Spinal cord (tissue), 10 donors: ENCODE data around the gene SUFU. TPM values are rescaled to one million over a fixed set of nuclear protein-coding genes. Genes with fewer than 3 reads are reported as not detected.
"Not testable (repeated sequence)": the region's sequence is repeated elsewhere in the genome, so short reads cannot be mapped to it uniquely, and the experiment has no call there.

Source experiments
- DNase-seq, 6 donors: peaks; one replicate each; pipeline versions ENCODE4 v3.0.0 to v3.0.0-alpha.2; 2013 to 2015; ENCODE audit warnings: low spot score in 6 of 6, low read depth in 4 of 6
- H3K27ac ChIP-seq: one replicate; pipeline ENCODE4 v1.5.1; 2013; ENCODE audit warnings: low read depth, low read length, control low read depth
- H3K27me3 ChIP-seq: one replicate; pipeline ENCODE4 v1.6.1; 2013; ENCODE audit warnings: low read length; ENCODE audit not compliant: control insufficient read depth, insufficient read depth
- H3K36me3 ChIP-seq: one replicate; pipeline ENCODE4 v1.6.1; 2013; ENCODE audit warnings: low read length; ENCODE audit not compliant: control insufficient read depth, insufficient read depth
- H3K4me1 ChIP-seq: one replicate; pipeline ENCODE4 v1.6.1; 2013; ENCODE audit warnings: low read length; ENCODE audit not compliant: control insufficient read depth, insufficient read depth
- H3K4me3 ChIP-seq: one replicate; pipeline ENCODE4 v1.5.1; 2013; ENCODE audit warnings: low read depth, low read length, control low read depth
- H3K9me3 ChIP-seq: one replicate; pipeline ENCODE4 v1.6.1; 2013; ENCODE audit warnings: low read length; ENCODE audit not compliant: control insufficient read depth, insufficient read depth
- WGBS: methylation state at CpG from one replicate; pipeline ENCODE4 v1.1.5; 2013; ENCODE audit warnings: missing lambda C conversion rate; ENCODE audit not compliant: insufficient coverage; 5-methylcytosine and 5-hydroxymethylcytosine counted together
- polyA plus RNA-seq, 2 donors: library from polyadenylated mRNA; unstranded; fragments of 120-200 nt; gene quantifications; one replicate each; pipeline ENCODE4 v1.2.1, GENCODE V29; 2013; ENCODE audit not compliant: insufficient read length in 2 of 2
- total RNA-seq, 2 donors: library from RNA; depleted of rRNA in 1 of 2; stranded (reverse); fragments of 120-200 nt in 1 of 2; fragments of >200 nt in 1 of 2; gene quantifications; one replicate each; pipeline versions ENCODE4 v1.2.3 to v1.2.4, GENCODE V29; 2013 to 2014
- donor health status: healthy.

SUFU gene
- total and polyA plus RNA-seq, 4 donors, result 6.8 to 27.0 (median 17.9) TPM

GRCh38 chr10:102527546-102527945 is 23.8 kb downstream of the SUFU start:
- Histone ChIP-seq H3K4me1 (peaks cover 3% of the 10 kb centered on the region), H3K9me3 (no peaks in the 10 kb centered on the region), H3K36me3 (peaks cover 18% of the 10 kb centered on the region), H3K4me3 (no peak overlapping the region), H3K27ac (no peak overlapping the region), H3K27me3 (no peaks in the 10 kb centered on the region)
- WGBS, result 100% methylated on average over 1 of the region's 2 CpGs
- DNase-seq, result no peak

DNA sequence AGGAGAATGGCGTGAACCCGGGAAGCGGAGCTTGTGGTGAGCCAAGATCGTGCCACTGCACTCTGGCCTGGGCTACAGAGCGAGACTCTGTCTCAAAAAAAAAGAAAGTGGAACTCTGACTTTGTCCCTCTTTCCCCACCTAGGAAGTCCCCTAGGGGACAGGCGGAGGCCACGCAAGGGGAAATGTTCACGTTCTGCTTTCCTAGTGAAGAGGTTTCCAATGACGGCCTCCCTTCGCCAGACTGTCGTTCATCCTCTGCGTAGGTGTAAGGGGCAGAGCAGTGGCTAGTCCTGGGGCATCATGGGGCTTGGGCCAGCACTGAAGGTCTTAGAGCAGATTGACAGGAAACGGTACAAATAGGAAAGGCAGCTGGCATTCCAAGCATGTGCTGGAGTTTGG is 30.6 kb downstream of the SUFU start:
- Histone ChIP-seq H3K9me3 (no peaks in the 10 kb centered on the region), H3K27me3 (no peaks in the 10 kb centered on the region), H3K36me3 (peaks cover 4% of the 10 kb centered on the region), H3K27ac (no peak overlapping the region), H3K4me3 (no peak overlapping the region), H3K4me1 (no peaks in the 10 kb centered on the region)
- WGBS, result 92% methylated on average over 11 of the region's 13 CpGs
- DNase-seq, result no peak

- not testable (repeated sequence) for H3K27me3 ChIP-seq, H3K4me1 ChIP-seq, H3K36me3 ChIP-seq, H3K9me3 ChIP-seq, H3K4me3 ChIP-seq, DNase-seq, H3K27ac ChIP-seq
- WGBS, result 92% methylated on average over 4 of the region's 9 CpGs
Observed at GRCh38 chr10:102534966-102535365, 31.2 kb downstream of the SUFU start.

DNA sequence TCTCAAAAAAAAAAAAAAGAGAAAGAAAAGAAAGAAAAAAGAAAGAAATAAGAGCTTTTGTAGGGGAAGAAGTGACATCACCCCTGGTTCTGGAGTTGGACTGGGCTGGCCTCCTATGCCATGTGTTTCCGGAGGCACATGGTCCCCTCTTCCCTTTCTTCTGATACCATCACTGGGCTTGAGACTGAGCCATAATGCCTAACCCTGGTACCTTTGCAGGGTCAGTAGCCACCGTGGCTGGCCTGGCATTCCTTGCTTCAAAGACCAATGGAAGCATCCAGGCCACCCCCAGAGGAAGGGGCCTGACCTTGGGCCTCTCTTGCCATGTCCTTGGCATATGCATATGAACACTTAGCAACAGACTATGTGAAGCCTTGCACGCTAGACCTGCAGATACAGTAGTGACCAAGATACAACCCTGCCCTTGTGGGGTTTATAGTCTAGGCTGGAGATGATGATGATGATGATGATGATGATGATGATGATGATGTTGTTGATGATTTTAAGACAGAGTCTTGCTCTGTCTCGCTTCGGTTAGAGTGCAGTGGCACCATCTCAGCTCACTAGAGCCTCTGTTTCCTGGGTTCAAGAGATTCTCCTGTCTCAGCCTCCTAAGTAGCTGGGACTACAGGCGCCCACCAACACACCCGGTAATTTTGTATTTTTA is 31.8 kb downstream of the SUFU start:
- no peaks in the 10 kb centered on the region for H3K9me3 ChIP-seq

GRCh38 chr10:102537367-102537766 is 33.6 kb downstream of the SUFU start:
- no peaks in the 10 kb centered on the region for H3K27me3 ChIP-seq
- DNase-seq, result no peak
- no peak overlapping the region for H3K4me3 ChIP-seq
- no peaks in the 10 kb centered on the region for H3K4me1 ChIP-seq
- H3K9me3 ChIP-seq, result no peaks in the 10 kb centered on the region
- H3K27ac ChIP-seq, result no peak overlapping the region
- H3K36me3 ChIP-seq, result peaks cover 4% of the 10 kb centered on the region

More for the DNA sequence above, 31.8 kb downstream of the SUFU start:
- Histone ChIP-seq H3K36me3 (peaks cover 4% of the 10 kb centered on the region), H3K27ac (no peak overlapping the region), H3K4me1 (no peaks in the 10 kb centered on the region), H3K4me3 (no peak overlapping the region), H3K27me3 (no peaks in the 10 kb centered on the region)
- 98% methylated on average over 7 of the region's 7 CpGs for WGBS
- DNase-seq, result no peak

- Histone ChIP-seq H3K4me3 (no peak overlapping the region), H3K27me3 (no peaks in the 10 kb centered on the region), H3K9me3 (no peaks in the 10 kb centered on the region), H3K36me3 (peaks cover 4% of the 10 kb centered on the region), H3K4me1 (no peaks in the 10 kb centered on the region), H3K27ac (no peak overlapping the region)
- no CpG with 5 or more reads among the region's 2 CpGs for WGBS
- DNase-seq, result no peak
Observed at GRCh38 chr10:102537948-102538347, 34.2 kb downstream of the SUFU start.

DNA sequence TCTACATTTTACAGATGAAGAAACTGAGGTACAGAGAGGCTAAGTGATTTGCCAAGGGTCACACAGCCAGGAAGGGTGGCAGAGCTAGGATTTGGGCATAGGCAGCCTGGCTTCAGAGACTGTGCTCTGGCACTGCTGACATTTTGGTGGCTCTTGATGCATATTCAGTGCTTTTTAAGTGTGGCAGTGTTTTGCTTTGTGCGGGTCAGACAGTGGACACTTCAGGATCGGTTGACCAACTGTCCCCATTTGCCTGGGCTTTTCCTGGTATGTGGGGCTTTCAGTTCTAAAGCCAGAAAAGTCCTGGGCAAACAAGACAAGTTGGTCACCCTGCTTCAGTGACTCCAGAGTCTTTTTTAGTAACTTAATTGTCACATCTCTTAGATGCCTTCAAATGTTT is 35.0 kb downstream of the SUFU start:
- H3K4me3 ChIP-seq, result no peak overlapping the region
- 70% methylated on average over 2 of the region's 2 CpGs for WGBS
- no peaks in the 10 kb centered on the region for H3K9me3 ChIP-seq
- H3K4me1 ChIP-seq, result no peaks in the 10 kb centered on the region
- no peaks in the 10 kb centered on the region for H3K27me3 ChIP-seq
- peaks cover 4% of the 10 kb centered on the region for H3K36me3 ChIP-seq
- no peak for DNase-seq
- H3K27ac ChIP-seq, result no peak overlapping the region

DNA sequence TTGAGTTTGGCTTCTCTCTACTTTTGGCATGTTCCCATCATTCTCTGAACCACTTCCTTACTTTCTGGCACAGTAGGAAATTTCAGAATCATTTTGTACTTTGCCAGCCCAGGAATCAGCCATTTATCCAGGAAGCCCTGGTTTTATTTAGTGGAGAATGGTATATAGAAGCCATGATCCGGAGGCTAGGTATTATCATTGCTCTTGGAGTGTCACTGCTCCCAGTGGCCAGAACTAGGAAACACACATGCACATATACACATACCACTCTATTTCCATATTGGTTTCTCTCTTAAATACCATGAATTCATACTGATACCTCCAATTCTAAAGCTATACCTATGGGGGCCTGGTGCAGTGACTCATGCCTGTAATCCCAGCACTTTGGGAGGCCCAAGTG is 36.3 kb downstream of the SUFU start:
- Histone ChIP-seq H3K36me3 (peaks cover under 1% of the 10 kb centered on the region), H3K9me3 (no peaks in the 10 kb centered on the region), H3K27me3 (no peaks in the 10 kb centered on the region), H3K27ac (no peak overlapping the region), H3K4me1 (no peaks in the 10 kb centered on the region), H3K4me3 (no peak overlapping the region)
- DNase-seq, result no peak
- WGBS, result no CpG with 5 or more reads among the region's 1 CpG

DNA sequence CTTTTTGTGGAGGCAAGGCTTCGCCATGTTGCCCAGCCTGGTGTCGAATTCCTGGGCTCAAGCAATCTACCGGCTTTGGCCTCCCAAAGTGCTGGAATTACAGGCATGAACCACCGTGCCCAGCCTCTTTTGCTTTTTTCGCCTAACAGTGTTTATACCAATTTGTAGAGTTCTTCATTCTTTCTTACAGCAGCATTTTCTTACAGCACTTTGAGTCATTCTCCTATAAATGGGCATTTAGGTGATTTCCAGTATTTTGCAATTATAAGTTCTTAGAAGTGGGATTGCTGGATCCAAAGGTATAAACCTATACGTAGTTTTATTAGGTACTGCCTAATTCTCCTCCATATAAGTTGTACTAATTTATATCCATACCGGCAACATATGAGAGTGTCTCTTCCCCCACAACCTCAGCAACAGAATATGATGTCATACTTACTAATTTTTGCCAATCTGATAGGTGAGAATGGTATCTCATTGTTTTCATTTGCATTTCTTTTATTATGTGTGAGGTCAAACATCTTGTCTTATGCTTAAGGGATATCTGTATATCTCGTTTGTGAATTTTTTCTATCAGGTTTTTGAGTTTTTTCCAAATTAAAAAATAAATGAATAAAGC is 39.1 kb downstream of the SUFU start:
- Histone ChIP-seq H3K9me3 (no peaks in the 10 kb centered on the region), H3K36me3 (no peaks in the 10 kb centered on the region), H3K27me3 (no peaks in the 10 kb centered on the region), H3K4me3 (no peak overlapping the region), H3K27ac (no peak overlapping the region), H3K4me1 (peaks cover 11% of the 10 kb centered on the region)
- DNase-seq, result no peak
- WGBS, result 94% methylated on average over 2 of the region's 8 CpGs

DNA sequence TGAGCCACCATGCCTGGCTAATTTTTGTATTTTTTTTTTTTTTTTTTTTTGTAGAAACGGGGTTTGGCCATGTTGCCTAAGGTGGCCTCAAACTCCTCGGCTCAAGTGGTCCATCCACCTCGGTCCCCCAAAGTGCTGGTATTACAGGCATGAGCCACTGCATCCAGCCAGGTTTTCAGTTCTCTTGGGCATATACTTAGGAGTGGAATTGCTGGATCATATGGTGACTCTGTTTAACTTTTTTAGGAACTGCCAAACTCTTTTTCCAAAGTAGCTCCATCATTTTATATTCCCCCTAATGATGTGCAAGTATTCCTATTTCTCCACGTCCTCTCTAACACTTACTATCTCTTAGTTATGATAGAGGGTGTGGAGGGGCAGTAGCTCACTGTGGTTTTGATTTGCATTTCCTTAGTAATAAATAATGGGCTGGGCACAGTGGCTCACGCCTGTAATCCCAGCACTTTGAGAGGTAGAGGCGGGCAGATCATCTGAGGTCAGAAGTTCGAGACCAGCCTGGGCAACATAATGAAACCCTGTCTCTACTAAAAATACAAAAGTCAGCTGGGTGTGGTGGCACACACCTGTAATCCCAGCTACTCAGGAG is 41.6 kb downstream of the SUFU start:
- WGBS, result 70% methylated on average over 2 of the region's 7 CpGs
- Histone ChIP-seq H3K4me3 (no peak overlapping the region), H3K36me3 (peaks cover 4% of the 10 kb centered on the region), H3K4me1 (peaks cover 11% of the 10 kb centered on the region), H3K27me3 (no peaks in the 10 kb centered on the region), H3K27ac (no peak overlapping the region), H3K9me3 (no peaks in the 10 kb centered on the region)
- DNase-seq, result no peak
